Epithelial cell of proximal tubule (primary cell): ENCODE results near the gene AP5Z1. TPM values are rescaled to one million over a fixed set of nuclear protein-coding genes. Genes with fewer than 3 reads are reported as not detected.

Source experiments
- DNase-seq: peaks from one replicate; pipeline ENCODE4 v3.0.0-alpha.2; 2011; ENCODE audit warnings: low read depth
- H3K4me3 ChIP-seq: 2 replicates; pipeline ENCODE4 v1.5.1; 2011; ENCODE audit warnings: low read depth, mild to moderate bottlenecking, low read length
- total RNA-seq: library from RNA; depleted of rRNA; stranded (reverse); fragments of >200 nt; gene quantifications from 2 replicates; pipeline ENCODE4 v1.2.3, GENCODE V29; 2015
- TF ChIP-seq, protein P1 (sequence below): conservative IDR thresholded peaks from 2 replicates; pipeline ENCODE4 v1.5.1; 2012; ENCODE audit warnings: low read depth, mild to moderate bottlenecking, low read length

AP5Z1 gene
- total RNA-seq, 1 donor from 2014 or later, result 21.4 TPM

DNA sequence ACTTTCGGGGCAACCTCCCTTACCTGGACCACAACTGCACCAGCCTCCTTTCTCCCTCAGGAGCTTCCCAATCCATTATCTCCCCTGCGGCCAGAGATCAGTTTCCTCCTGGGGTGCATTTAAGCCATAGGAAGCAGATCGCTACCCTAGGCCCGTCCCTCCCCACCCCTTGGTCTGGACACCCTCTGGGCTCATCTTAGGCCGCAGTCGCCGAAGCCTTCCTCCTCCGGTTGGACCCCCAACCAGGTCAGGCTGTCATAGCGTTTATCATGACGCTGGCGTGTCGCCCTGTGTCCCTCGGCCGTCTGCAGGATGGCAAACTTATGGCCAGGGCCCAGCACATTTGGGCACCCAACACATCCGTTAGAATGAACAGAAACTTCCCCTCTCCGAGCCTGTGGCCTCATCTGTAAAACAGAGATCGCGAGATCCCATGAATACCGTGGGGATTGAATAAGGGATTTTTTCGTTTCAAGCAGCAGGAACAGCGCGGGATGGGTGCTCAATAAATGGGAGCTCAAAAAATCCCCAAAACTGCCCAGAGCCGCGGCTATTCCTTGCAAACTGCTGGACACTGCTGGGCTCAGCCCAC lies 669 bp upstream of the AP5Z1 start:
- H3K4me3 ChIP-seq, result peak overlapping the region; percentile 91
- TF ChIP-seq, protein P1, sequence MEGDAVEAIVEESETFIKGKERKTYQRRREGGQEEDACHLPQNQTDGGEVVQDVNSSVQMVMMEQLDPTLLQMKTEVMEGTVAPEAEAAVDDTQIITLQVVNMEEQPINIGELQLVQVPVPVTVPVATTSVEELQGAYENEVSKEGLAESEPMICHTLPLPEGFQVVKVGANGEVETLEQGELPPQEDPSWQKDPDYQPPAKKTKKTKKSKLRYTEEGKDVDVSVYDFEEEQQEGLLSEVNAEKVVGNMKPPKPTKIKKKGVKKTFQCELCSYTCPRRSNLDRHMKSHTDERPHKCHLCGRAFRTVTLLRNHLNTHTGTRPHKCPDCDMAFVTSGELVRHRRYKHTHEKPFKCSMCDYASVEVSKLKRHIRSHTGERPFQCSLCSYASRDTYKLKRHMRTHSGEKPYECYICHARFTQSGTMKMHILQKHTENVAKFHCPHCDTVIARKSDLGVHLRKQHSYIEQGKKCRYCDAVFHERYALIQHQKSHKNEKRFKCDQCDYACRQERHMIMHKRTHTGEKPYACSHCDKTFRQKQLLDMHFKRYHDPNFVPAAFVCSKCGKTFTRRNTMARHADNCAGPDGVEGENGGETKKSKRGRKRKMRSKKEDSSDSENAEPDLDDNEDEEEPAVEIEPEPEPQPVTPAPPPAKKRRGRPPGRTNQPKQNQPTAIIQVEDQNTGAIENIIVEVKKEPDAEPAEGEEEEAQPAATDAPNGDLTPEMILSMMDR, result no peak
- DNase-seq, result peak; percentile 45

DNA sequence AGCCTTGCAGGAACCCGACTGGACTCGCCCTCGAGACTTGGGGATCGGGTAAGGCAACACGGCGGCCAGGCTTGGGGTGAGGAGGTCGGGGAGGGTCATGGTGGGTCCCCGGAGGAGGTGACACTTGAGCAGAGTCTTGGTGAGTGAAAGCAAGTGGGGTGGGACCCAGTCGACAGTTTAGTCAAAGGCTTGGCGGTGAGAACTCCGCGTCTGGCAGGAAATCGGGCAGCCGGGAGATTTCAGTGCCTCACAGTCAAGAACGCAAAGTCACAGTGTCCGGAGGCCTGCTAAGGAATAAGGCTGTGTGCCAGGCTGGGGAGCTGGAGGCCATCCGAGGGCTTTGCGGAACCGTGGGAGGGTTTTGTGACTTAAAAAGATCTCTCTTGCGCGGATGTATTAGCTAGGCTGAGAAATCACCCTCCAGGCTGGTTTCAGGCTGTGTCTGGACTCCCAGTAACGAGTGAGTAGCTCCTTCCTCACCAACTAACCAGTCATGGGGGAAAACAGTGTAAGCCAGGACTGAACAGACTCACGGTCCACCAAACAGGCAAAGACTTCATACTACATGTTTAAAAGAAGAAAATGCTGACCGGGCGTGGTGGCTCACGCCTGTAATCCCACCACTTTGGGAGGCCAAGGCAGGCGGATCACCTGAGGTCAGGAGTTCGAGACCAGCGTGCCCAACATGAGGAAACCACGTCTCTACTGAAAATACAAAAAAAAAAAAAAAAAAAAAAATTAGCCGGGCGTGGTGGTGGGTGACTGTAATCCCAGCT lies 613 bp downstream of the AP5Z1 start:
- peak overlapping the region; percentile 91 for H3K4me3 ChIP-seq
- TF ChIP-seq, protein P1, result no peak
- peak; percentile 37 for DNase-seq

DNA sequence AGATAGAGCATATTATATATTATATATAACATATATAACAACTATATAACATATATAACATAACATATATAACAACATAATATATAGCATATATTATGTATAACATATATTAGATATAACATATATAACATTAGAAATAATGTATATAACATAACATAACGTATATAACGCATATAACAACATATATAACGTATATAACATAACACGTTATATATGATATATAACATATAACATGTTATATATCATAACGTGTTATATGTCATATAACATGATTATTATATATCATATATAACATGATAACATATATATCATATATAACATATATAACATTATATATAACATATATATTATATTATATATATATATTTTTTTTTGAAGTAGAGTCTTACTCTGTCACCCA lies 3.7 kb downstream of the AP5Z1 start:
- no peak for DNase-seq
- TF ChIP-seq, protein P1, result no peak
- H3K4me3 ChIP-seq, result no peak overlapping the region

DNA sequence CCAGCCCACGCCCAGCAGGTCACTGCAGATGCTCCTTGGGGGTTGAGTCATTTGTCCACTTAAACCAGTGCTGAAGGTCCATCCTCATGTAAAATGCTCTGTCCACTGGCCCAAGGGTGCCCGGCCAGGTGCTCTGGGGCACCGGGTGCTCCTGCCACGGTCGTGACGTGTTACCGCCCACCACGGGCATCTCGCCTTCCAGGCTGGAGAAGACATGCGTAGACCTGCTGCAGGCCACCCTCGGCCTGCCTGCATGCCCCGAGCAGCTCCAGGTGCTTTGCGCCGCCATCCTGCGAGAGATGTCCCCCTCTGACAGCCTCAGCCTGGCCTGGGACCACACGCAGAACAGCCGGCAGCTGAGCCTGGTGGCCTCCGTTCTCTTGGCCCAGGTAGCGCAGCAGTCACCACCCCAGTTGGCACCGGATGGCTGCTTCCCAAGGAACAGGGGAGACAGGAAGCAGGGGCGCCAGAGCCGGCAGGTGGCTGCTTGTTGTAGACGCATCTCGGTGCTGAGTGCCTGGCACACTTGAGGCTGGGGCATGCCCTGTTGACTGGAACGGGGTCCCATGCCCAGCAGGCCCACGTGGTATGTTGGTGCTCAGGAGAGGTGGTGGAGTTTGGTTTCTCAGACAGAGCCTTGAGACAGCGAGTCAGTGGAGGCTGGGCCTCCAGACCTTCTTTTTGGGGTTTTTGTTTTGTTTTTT lies 6.1 kb downstream of the AP5Z1 start:
- TF ChIP-seq, protein P1, result no peak
- no peak for DNase-seq
- H3K4me3 ChIP-seq, result no peak overlapping the region

DNA sequence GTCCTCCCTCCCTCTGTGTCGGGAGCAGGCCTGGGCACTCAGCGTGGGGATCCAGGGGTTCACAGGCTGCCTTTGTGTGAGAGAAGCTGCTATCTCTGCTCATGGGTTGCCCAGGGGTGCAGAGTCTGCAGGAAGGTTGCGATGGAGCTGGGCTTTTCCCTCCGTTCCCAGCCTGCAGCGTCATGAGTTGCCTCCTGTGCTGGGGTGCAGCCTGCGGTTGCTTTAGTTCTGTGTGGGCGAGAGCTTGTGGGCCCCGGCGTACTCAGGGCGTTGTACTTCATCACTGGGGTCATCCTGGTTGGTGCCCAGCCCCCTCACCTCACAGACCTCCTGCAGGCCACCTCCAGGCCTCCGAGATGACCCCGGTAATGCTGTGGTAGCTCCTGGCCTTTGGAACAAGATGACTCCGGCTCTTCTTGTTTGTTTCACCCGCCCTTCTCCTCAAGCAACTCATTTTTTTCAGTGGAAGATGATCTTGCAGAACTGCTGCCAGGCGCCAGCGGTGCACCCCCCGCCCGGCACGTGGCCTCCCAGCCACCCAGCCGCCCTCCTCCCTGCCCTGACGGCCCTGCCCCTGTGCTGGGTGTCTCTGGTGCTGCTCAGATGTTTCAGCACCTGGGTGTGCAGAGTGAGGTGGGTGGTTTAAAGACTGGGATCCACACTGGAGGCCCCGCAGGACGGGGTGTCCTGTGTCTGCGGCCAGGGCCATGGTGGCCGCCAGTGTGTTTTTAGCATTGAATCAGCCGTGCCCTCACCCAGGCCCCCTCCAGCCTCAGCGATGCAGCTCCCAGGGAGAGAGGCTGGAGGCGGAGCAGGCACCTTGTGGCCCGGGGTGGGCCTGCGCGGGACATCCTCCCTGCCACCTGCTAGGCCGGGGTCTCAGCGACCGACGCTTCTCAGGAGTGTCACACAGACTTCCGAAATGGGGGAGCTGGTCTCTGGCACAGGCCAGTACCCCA lies 7.2 kb downstream of the AP5Z1 start:
- TF ChIP-seq, protein P1, result no peak
- DNase-seq, result no peak
- H3K4me3 ChIP-seq, result no peak overlapping the region

DNA sequence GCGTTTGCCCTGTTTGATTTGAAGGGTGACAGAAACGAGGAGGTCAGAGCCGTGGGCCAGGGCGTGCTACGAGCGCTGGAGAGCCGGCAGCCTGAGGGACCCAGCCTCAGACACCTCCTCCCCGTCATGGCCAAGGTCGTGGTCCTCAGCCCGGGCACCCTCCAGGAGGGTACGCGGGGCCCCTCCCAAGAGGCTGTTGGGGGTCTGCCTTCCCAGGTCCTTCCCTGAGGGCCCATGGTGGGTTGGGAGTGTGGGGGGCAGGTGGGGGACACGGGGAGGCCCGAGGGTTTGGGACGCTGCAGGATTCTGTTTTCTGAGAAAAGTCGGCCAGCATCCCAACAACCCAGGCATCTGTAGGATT lies 7.8 kb downstream of the AP5Z1 start:
- H3K4me3 ChIP-seq, result no peak overlapping the region
- TF ChIP-seq, protein P1, result no peak
- DNase-seq, result no peak
